Activated naive CD8-positive, alpha-beta T cell treated with anti-CD3 and anti-CD28 coated beads, Interleukin-2, amount 10 ng/mL, durations not matched to agents 7 days and 5 days (primary cell): Measurements from ENCODE around the gene SH3RF1. TPM values are rescaled to one million over a fixed set of nuclear protein-coding genes. Genes with fewer than 3 reads are reported as not detected.

Source experiments
- ATAC-seq: fragments of 150-1000 bp; cut with Tn5 transposase; one replicate; pipeline ENCODE4 v1.10.0; 2021; ENCODE audit warnings: low read depth, moderate library complexity
- POLR2A ChIA-PET: fragments of 350-600 bp; sonication (Branson Sonifier 250); formaldehyde crosslinking; loops from one replicate; lab custom pipeline; 2021; ENCODE audit warnings: antibody characterized with exemption; lab: Charles Lee
- DNase-seq: peaks from one replicate; pipeline ENCODE4 v3.0.0; 2021
- H3K27ac Mint-ChIP-seq: one replicate; pipeline ENCODE4 v1.8.0; 2022; ENCODE audit warnings: mild to moderate bottlenecking, mixed read lengths
- H3K27me3 Mint-ChIP-seq: one replicate; pipeline ENCODE4 v1.8.0; 2022; ENCODE audit warnings: mild to moderate bottlenecking, moderate library complexity, mixed read lengths
- H3K36me3 Mint-ChIP-seq: one replicate; pipeline ENCODE4 v1.8.0; 2021; ENCODE audit warnings: mild to moderate bottlenecking, mixed read lengths
- H3K4me1 Mint-ChIP-seq: one replicate; pipeline ENCODE4 v1.8.0; 2021; ENCODE audit warnings: mixed read lengths
- H3K4me3 Mint-ChIP-seq: one replicate; pipeline ENCODE4 v1.8.0; 2022; ENCODE audit warnings: mild to moderate bottlenecking, moderate library complexity, mixed read lengths
- H3K9me3 Mint-ChIP-seq: one replicate; pipeline ENCODE4 v1.8.0; 2021; ENCODE audit warnings: mixed read lengths
- total RNA-seq, 2 experiments: library from RNA; stranded (reverse); gene quantifications; one replicate each; pipeline ENCODE4 v1.2.3, GENCODE V29; 2021

The SH3RF1 gene
- total RNA-seq, 2 experiments from 2014 or later: 0.14 TPM; not detected in 1

GRCh38 chr4:169160825-169161224 is 109.9 kb downstream of the SH3RF1 start:
- Mint-ChIP-seq H3K36me3 (no peaks in the 10 kb centered on the region), H3K27ac (no peak overlapping the region), H3K9me3 (no peaks in the 10 kb centered on the region), H3K4me1 (no peaks in the 10 kb centered on the region), H3K4me3 (no peak overlapping the region), H3K27me3 (peaks cover 24% of the 10 kb centered on the region)
- POLR2A ChIA-PET: no interaction called here
- no peak for ATAC-seq
- no peak for DNase-seq

GRCh38 chr4:169159624-169160171 is 111.1 kb downstream of the SH3RF1 start:
- H3K4me3 Mint-ChIP-seq: no peak overlapping the region
- no peak for ATAC-seq
- no peaks in the 10 kb centered on the region for H3K36me3 Mint-ChIP-seq
- H3K27me3 Mint-ChIP-seq: peaks cover 18% of the 10 kb centered on the region
- POLR2A ChIA-PET: no interaction called here
- no peak for DNase-seq
- no peaks in the 10 kb centered on the region for H3K9me3 Mint-ChIP-seq
- no peak overlapping the region for H3K27ac Mint-ChIP-seq
- H3K4me1 Mint-ChIP-seq: no peaks in the 10 kb centered on the region

- H3K4me3 Mint-ChIP-seq: no peak overlapping the region
- no peak overlapping the region for H3K27ac Mint-ChIP-seq
- peaks cover 18% of the 10 kb centered on the region for H3K27me3 Mint-ChIP-seq
These were observed 111.9 kb downstream of the SH3RF1 start for GRCh38 chr4:169158861-169159260.

GRCh38 chr4:169158046-169158445 is 112.7 kb downstream of the SH3RF1 start:
- DNase-seq (no peak), ATAC-seq (no peak)
- no peaks in the 10 kb centered on the region for H3K9me3 Mint-ChIP-seq
- no peak overlapping the region for H3K4me3 Mint-ChIP-seq
- POLR2A ChIA-PET: no interaction called here
- no peak overlapping the region for H3K27ac Mint-ChIP-seq
- H3K36me3 Mint-ChIP-seq: no peaks in the 10 kb centered on the region
- H3K4me1 Mint-ChIP-seq: no peaks in the 10 kb centered on the region
- peaks cover 15% of the 10 kb centered on the region for H3K27me3 Mint-ChIP-seq

More at GRCh38 chr4:169158861-169159260, 111.9 kb downstream of the SH3RF1 start:
- POLR2A ChIA-PET: no interaction called here
- H3K4me1 Mint-ChIP-seq: no peaks in the 10 kb centered on the region
- ATAC-seq (no peak), DNase-seq (no peak)
- H3K9me3 Mint-ChIP-seq: no peaks in the 10 kb centered on the region
- no peaks in the 10 kb centered on the region for H3K36me3 Mint-ChIP-seq

GRCh38 chr4:169156392-169156791 is 114.4 kb downstream of the SH3RF1 start:
- ATAC-seq: no peak
- H3K9me3 Mint-ChIP-seq: no peaks in the 10 kb centered on the region
- no peak overlapping the region for H3K4me3 Mint-ChIP-seq
- H3K36me3 Mint-ChIP-seq: no peaks in the 10 kb centered on the region
- POLR2A ChIA-PET: no interaction called here
- H3K27me3 Mint-ChIP-seq: peaks cover 9% of the 10 kb centered on the region
- no peak for DNase-seq
- H3K4me1 Mint-ChIP-seq: no peaks in the 10 kb centered on the region
- no peak overlapping the region for H3K27ac Mint-ChIP-seq

- POLR2A ChIA-PET: no interaction called here
- Mint-ChIP-seq H3K36me3 (no peaks in the 10 kb centered on the region), H3K4me3 (no peak overlapping the region), H3K27ac (no peak overlapping the region), H3K27me3 (peaks cover 3% of the 10 kb centered on the region), H3K9me3 (no peaks in the 10 kb centered on the region), H3K4me1 (no peaks in the 10 kb centered on the region)
- no peak for ATAC-seq
- no peak for DNase-seq
These were observed 116.6 kb downstream of the SH3RF1 start for GRCh38 chr4:169154121-169154520.

- peaks cover 3% of the 10 kb centered on the region for H3K27me3 Mint-ChIP-seq
- ATAC-seq (no peak), DNase-seq (no peak)
- H3K4me3 Mint-ChIP-seq: no peak overlapping the region
- no peaks in the 10 kb centered on the region for H3K36me3 Mint-ChIP-seq
- POLR2A ChIA-PET: no interaction called here
- no peaks in the 10 kb centered on the region for H3K9me3 Mint-ChIP-seq
- no peaks in the 10 kb centered on the region for H3K4me1 Mint-ChIP-seq
- H3K27ac Mint-ChIP-seq: no peak overlapping the region
These were observed 117.2 kb downstream of the SH3RF1 start for GRCh38 chr4:169153481-169154087.

- no peak for DNase-seq
- Mint-ChIP-seq H3K36me3 (no peaks in the 10 kb centered on the region), H3K9me3 (no peaks in the 10 kb centered on the region), H3K27ac (no peak overlapping the region), H3K4me3 (no peak overlapping the region), H3K27me3 (no peaks in the 10 kb centered on the region), H3K4me1 (no peaks in the 10 kb centered on the region)
- ATAC-seq: no peak
- POLR2A ChIA-PET: no interaction called here
These were observed 117.9 kb downstream of the SH3RF1 start for GRCh38 chr4:169152899-169153298.

- no peaks in the 10 kb centered on the region for H3K4me1 Mint-ChIP-seq
- POLR2A ChIA-PET: no interaction called here
- no peaks in the 10 kb centered on the region for H3K36me3 Mint-ChIP-seq
- DNase-seq (no peak), ATAC-seq (no peak)
- H3K27ac Mint-ChIP-seq: no peak overlapping the region
- no peak overlapping the region for H3K4me3 Mint-ChIP-seq
- no peaks in the 10 kb centered on the region for H3K9me3 Mint-ChIP-seq
- no peaks in the 10 kb centered on the region for H3K27me3 Mint-ChIP-seq
These were observed 118.7 kb downstream of the SH3RF1 start for GRCh38 chr4:169152098-169152497.

- no peak overlapping the region for H3K4me3 Mint-ChIP-seq
- H3K27me3 Mint-ChIP-seq: no peaks in the 10 kb centered on the region
- POLR2A ChIA-PET: no interaction called here
- no peaks in the 10 kb centered on the region for H3K9me3 Mint-ChIP-seq
- DNase-seq: no peak
- no peak for ATAC-seq
- H3K27ac Mint-ChIP-seq: no peak overlapping the region
- no peaks in the 10 kb centered on the region for H3K36me3 Mint-ChIP-seq
- no peaks in the 10 kb centered on the region for H3K4me1 Mint-ChIP-seq
These were observed 119.1 kb downstream of the SH3RF1 start for GRCh38 chr4:169151671-169152070.

GRCh38 chr4:169150806-169151205 is 120.0 kb downstream of the SH3RF1 start:
- H3K27ac Mint-ChIP-seq: no peak overlapping the region
- DNase-seq (no peak), ATAC-seq (no peak)
- H3K4me3 Mint-ChIP-seq: no peak overlapping the region
- H3K27me3 Mint-ChIP-seq: no peaks in the 10 kb centered on the region
- no peaks in the 10 kb centered on the region for H3K9me3 Mint-ChIP-seq
- no peaks in the 10 kb centered on the region for H3K4me1 Mint-ChIP-seq
- POLR2A ChIA-PET: no interaction called here
- no peaks in the 10 kb centered on the region for H3K36me3 Mint-ChIP-seq

GRCh38 chr4:169148885-169149284 is 121.9 kb downstream of the SH3RF1 start:
- POLR2A ChIA-PET: no interaction called here
- no peak overlapping the region for H3K4me3 Mint-ChIP-seq
- no peak overlapping the region for H3K27ac Mint-ChIP-seq
- H3K27me3 Mint-ChIP-seq: no peaks in the 10 kb centered on the region
- H3K9me3 Mint-ChIP-seq: no peaks in the 10 kb centered on the region
- H3K4me1 Mint-ChIP-seq: no peaks in the 10 kb centered on the region
- ATAC-seq (no peak), DNase-seq (no peak)
- no peaks in the 10 kb centered on the region for H3K36me3 Mint-ChIP-seq

- Mint-ChIP-seq H3K27me3 (no peaks in the 10 kb centered on the region), H3K4me1 (no peaks in the 10 kb centered on the region), H3K36me3 (no peaks in the 10 kb centered on the region), H3K4me3 (no peak overlapping the region), H3K9me3 (no peaks in the 10 kb centered on the region), H3K27ac (no peak overlapping the region)
- DNase-seq (no peak), ATAC-seq (no peak)
- POLR2A ChIA-PET: no interaction called here
These were observed 123.6 kb downstream of the SH3RF1 start for GRCh38 chr4:169147191-169147590.

- ATAC-seq: no peak
- Mint-ChIP-seq H3K27me3 (peaks cover 2% of the 10 kb centered on the region), H3K9me3 (no peaks in the 10 kb centered on the region), H3K4me3 (no peak overlapping the region), H3K4me1 (no peaks in the 10 kb centered on the region), H3K36me3 (no peaks in the 10 kb centered on the region), H3K27ac (no peak overlapping the region)
- POLR2A ChIA-PET: no interaction called here
- no peak for DNase-seq
These were observed 126.6 kb downstream of the SH3RF1 start for GRCh38 chr4:169144061-169144600.
